HG03565 (cell line): ENCODE results near the gene TMCC3.
A peak's percentile ranks its signal among the peaks of the same experiment; 100 is the strongest.
"Not testable (repeated sequence)": the region's sequence is repeated elsewhere in the genome, so short reads cannot be mapped to it uniquely, and the experiment has no call there.

Source experiments
- ATAC-seq: cut with Tn5 transposase; IDR thresholded peaks from one replicate; pipeline ENCODE4 v1.9.1; 2021; ENCODE audit warnings: mild to moderate bottlenecking, moderate library complexity; ENCODE audit not compliant: unreplicated experiment

Gene TMCC3

GRCh38 chr12:94636462-94637085 lies 13.8 kb downstream of the TMCC3 start:
- ATAC-seq: no peak

GRCh38 chr12:94634717-94635116 lies 15.6 kb downstream of the TMCC3 start:
- ATAC-seq: no peak

- ATAC-seq: no peak
Measured at GRCh38 chr12:94633401-94633800, 17.0 kb downstream of the TMCC3 start.

GRCh38 chr12:94631058-94631457 lies 19.3 kb downstream of the TMCC3 start:
- ATAC-seq: no peak

- no peak for ATAC-seq
Measured at GRCh38 chr12:94628819-94629472, 21.4 kb downstream of the TMCC3 start.

- no peak for ATAC-seq
Measured at GRCh38 chr12:94628369-94628768, 22.0 kb downstream of the TMCC3 start.

- ATAC-seq: no peak
Measured at GRCh38 chr12:94625531-94625930, 24.8 kb downstream of the TMCC3 start.

- ATAC-seq: no peak
Measured at GRCh38 chr12:94623161-94623920, 27.0 kb downstream of the TMCC3 start.

GRCh38 chr12:94622475-94622874 lies 27.9 kb downstream of the TMCC3 start:
- ATAC-seq: no peak

- ATAC-seq: peak; percentile 94
Measured at GRCh38 chr12:94621662-94622359, 28.5 kb downstream of the TMCC3 start.

- ATAC-seq: no peak
Measured at GRCh38 chr12:94620621-94621020, 29.7 kb downstream of the TMCC3 start.

GRCh38 chr12:94618995-94619695 lies 31.2 kb downstream of the TMCC3 start:
- no peak for ATAC-seq

- ATAC-seq: no peak
Measured at GRCh38 chr12:94617101-94617500, 33.3 kb downstream of the TMCC3 start.

- no peak for ATAC-seq
Measured at GRCh38 chr12:94616203-94616729, 34.1 kb downstream of the TMCC3 start.

GRCh38 chr12:94615260-94616181 lies 34.8 kb downstream of the TMCC3 start:
- no peak for ATAC-seq

GRCh38 chr12:94614288-94614721 lies 36.1 kb downstream of the TMCC3 start:
- no peak for ATAC-seq

- no peak for ATAC-seq
Measured at GRCh38 chr12:94609917-94610443, 40.4 kb downstream of the TMCC3 start.

GRCh38 chr12:94606810-94607209 lies 43.5 kb downstream of the TMCC3 start:
- ATAC-seq: not testable (repeated sequence)

GRCh38 chr12:94604366-94604698 lies 46.0 kb downstream of the TMCC3 start:
- no peak for ATAC-seq
